Measurements from ENCODE around the gene NPC2. TPM values are rescaled to one million over a fixed set of nuclear protein-coding genes. Genes with fewer than 3 reads are reported as not detected.

NPC2 gene
- total RNA-seq, 1 donor from 2014 or later: 19.2 TPM

DNA sequence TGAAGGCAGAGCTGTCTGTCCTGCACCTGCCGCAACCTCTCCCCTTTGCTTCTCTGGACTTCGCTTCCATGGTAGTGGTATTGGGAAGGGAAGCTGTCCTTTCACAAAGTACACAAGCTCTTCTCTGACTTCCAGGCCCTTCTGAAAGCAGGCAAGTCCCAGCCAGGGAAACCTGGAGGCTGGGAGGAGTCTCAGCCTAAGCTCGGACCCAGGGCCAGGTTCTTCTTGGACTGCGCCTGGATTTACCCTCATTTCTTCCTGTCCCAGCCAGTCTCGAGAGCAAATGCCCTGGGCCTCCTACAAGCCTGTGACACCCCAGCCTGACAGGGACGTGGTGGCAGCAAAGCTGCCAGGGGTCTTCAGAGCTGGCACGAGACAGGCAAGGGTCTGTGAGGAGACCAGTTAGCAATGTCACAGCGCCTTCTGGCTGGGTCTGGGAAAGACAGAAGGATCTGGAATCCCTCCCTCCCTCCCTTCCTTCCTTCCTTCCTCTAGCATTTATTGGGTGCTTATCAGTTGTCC lies 22.8 kb upstream of the NPC2 start:
- Mint-ChIP-seq H3K27ac (no peak overlapping the region), H3K27me3 (ENCODE audit: low read depth) (peaks cover 17% of the 10 kb centered on the region), H3K9me3 (no peaks in the 10 kb centered on the region), H3K36me3 (ENCODE audit: low read depth) (no peaks in the 10 kb centered on the region), H3K4me3 (ENCODE audit: low read depth) (no peak overlapping the region), H3K4me1 (ENCODE audit: low read depth) (peaks cover 5% of the 10 kb centered on the region)
- intact Hi-C loops (cut with micrococcal nuclease): no loop called here
- no peak for DNase-seq (ENCODE audit: low spot score)

GRCh38 chr14:74514471-74514941 lies 21.4 kb upstream of the NPC2 start:
- Mint-ChIP-seq H3K4me3 (ENCODE audit: low read depth) (no peak overlapping the region), H3K36me3 (ENCODE audit: low read depth) (no peaks in the 10 kb centered on the region), H3K27ac (no peak overlapping the region), H3K9me3 (no peaks in the 10 kb centered on the region), H3K27me3 (ENCODE audit: low read depth) (peaks cover 17% of the 10 kb centered on the region), H3K4me1 (ENCODE audit: low read depth) (peaks cover 5% of the 10 kb centered on the region)
- DNase-seq (ENCODE audit: low spot score): no peak
- intact Hi-C loops (cut with micrococcal nuclease): no loop called here

DNA sequence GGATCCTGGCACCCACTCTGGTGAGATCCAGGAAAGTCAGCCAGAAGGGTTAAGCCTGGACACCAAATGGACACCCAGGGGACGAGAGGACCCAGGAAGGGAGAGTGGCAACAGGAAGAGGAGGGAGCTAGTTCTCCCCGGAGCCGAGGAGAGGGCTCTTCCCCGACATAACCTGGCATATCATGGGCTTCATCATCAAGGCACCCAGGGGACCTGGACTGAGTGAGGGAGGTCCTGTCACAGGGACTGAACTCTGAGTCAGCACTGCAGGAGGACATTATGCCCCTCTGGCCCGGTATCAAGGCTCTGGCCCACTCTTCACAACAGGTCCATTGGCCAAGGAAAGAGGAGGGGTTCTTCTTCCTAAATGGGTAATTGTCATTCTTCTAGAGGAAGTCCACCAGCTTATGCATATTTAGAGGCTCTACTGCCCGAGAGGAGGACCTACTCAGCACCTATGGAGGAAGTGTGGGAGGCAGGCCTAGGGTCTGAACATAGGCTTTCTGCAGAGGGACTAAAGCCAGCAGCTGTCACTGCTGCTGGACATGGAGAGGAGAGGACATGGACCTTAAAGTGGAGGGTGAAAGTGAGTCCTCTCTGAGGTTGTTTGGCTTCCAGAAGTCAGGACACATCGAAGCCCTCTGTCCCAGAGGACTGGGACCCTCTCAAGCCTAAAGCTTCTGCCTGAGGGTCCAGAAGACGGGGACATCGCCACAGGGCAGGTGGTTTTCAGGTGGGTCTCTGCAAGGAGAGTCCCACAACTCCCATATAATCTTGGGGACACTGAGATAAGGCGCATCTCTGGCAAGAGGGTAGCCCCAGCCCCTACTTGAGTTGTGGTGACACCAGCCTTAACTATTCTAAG lies 19.1 kb upstream of the NPC2 start:
- H3K27me3 Mint-ChIP-seq (ENCODE audit: low read depth): peaks cover 11% of the 10 kb centered on the region
- intact Hi-C loops (cut with micrococcal nuclease): no loop called here
- no peak for DNase-seq (ENCODE audit: low spot score)
- no peak overlapping the region for H3K4me3 Mint-ChIP-seq (ENCODE audit: low read depth)
- H3K27ac Mint-ChIP-seq: no peak overlapping the region
- no peaks in the 10 kb centered on the region for H3K36me3 Mint-ChIP-seq (ENCODE audit: low read depth)
- H3K9me3 Mint-ChIP-seq: no peaks in the 10 kb centered on the region
- peaks cover 5% of the 10 kb centered on the region for H3K4me1 Mint-ChIP-seq (ENCODE audit: low read depth)

DNA sequence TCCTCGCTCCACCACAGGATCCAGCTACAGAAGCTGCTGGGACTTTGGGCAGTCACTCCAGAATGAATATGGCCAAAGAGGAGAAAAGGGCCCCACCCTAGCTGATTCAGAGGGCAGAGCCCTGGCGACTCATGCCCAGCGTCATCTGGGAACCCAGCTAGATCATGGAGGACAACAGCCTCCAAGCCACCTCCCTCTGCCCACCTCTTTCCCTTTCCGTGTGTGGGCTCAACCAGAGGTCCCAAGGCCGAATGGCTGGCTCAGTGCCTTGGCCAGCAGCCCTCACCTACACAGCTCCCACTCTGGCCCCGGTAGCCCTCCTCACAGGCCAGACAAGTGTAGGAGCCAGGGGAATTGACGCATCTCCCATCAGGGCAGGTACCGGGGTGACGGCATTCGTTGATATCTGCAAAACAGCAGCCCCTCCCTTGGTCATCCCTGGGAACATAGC lies 17.9 kb upstream of the NPC2 start:
- peaks cover 10% of the 10 kb centered on the region for H3K27me3 Mint-ChIP-seq (ENCODE audit: low read depth)
- H3K27ac Mint-ChIP-seq: no peak overlapping the region

GRCh38 chr14:74510223-74510931 lies 17.3 kb upstream of the NPC2 start:
- intact Hi-C loops (cut with micrococcal nuclease): no loop called here
- Mint-ChIP-seq H3K4me1 (ENCODE audit: low read depth) (peaks cover 5% of the 10 kb centered on the region), H3K4me3 (ENCODE audit: low read depth) (no peak overlapping the region), H3K27me3 (ENCODE audit: low read depth) (peaks cover 6% of the 10 kb centered on the region), H3K9me3 (no peaks in the 10 kb centered on the region), H3K27ac (no peak overlapping the region), H3K36me3 (ENCODE audit: low read depth) (no peaks in the 10 kb centered on the region)
- no peak for DNase-seq (ENCODE audit: low spot score)

More for the DNA sequence above, 17.9 kb upstream of the NPC2 start:
- DNase-seq (ENCODE audit: low spot score): no peak
- intact Hi-C loops (cut with micrococcal nuclease): no loop called here
- H3K9me3 Mint-ChIP-seq: no peaks in the 10 kb centered on the region
- H3K4me3 Mint-ChIP-seq (ENCODE audit: low read depth): no peak overlapping the region
- no peaks in the 10 kb centered on the region for H3K36me3 Mint-ChIP-seq (ENCODE audit: low read depth)
- peaks cover 5% of the 10 kb centered on the region for H3K4me1 Mint-ChIP-seq (ENCODE audit: low read depth)

- no peak overlapping the region for H3K27ac Mint-ChIP-seq
These were observed 16.6 kb upstream of the NPC2 start for GRCh38 chr14:74509587-74510222.

DNA sequence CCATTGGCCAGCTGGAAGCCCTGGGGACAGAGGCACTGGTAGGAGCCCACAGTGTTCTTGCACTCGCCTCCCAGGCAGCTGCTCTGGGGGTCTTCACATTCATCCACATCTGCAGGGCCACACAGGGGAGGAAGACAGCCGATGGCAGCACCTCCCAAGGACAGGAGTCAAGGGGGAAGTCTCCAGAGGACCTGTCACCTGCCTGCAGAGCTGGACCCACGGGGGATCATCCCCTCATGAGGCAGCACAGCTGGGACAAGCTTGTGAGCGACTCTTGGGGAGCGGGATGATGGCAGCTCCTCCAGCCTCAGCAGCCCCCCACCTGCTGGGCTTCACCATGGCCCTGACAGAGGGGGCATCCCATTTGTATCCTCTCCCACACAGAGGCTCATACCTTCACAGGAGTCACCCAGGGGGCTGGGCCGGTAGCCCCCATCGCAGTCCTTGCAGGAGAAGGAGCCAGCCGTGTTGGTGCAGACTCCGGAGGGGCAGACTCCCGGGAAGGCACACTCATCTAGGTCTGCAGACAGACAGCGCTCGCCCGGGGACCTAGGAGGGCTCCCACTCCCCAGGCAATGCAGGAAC lies 15.8 kb upstream of the NPC2 start:
- no peaks in the 10 kb centered on the region for H3K9me3 Mint-ChIP-seq
- H3K36me3 Mint-ChIP-seq (ENCODE audit: low read depth): no peaks in the 10 kb centered on the region
- no peak overlapping the region for H3K27ac Mint-ChIP-seq
- H3K27me3 Mint-ChIP-seq (ENCODE audit: low read depth): peaks cover 6% of the 10 kb centered on the region
- H3K4me3 Mint-ChIP-seq (ENCODE audit: low read depth): no peak overlapping the region
- intact Hi-C loops (cut with micrococcal nuclease): no loop called here
- H3K4me1 Mint-ChIP-seq (ENCODE audit: low read depth): no peaks in the 10 kb centered on the region
- no peak for DNase-seq (ENCODE audit: low spot score)

More at GRCh38 chr14:74509587-74510222, 16.6 kb upstream of the NPC2 start:
- no peaks in the 10 kb centered on the region for H3K9me3 Mint-ChIP-seq
- H3K36me3 Mint-ChIP-seq (ENCODE audit: low read depth): no peaks in the 10 kb centered on the region
- H3K4me3 Mint-ChIP-seq (ENCODE audit: low read depth): no peak overlapping the region
- DNase-seq (ENCODE audit: low spot score): no peak
- peaks cover 6% of the 10 kb centered on the region for H3K27me3 Mint-ChIP-seq (ENCODE audit: low read depth)
- intact Hi-C loops (cut with micrococcal nuclease): no loop called here
- H3K4me1 Mint-ChIP-seq (ENCODE audit: low read depth): peaks cover 3% of the 10 kb centered on the region

GRCh38 chr14:74508292-74508731 lies 15.2 kb upstream of the NPC2 start:
- intact Hi-C loops (cut with micrococcal nuclease): no loop called here
- H3K36me3 Mint-ChIP-seq (ENCODE audit: low read depth): no peaks in the 10 kb centered on the region
- DNase-seq (ENCODE audit: low spot score): no peak
- H3K4me1 Mint-ChIP-seq (ENCODE audit: low read depth): no peaks in the 10 kb centered on the region
- H3K27ac Mint-ChIP-seq: no peak overlapping the region
- no peak overlapping the region for H3K4me3 Mint-ChIP-seq (ENCODE audit: low read depth)
- H3K9me3 Mint-ChIP-seq: no peaks in the 10 kb centered on the region
- peaks cover 4% of the 10 kb centered on the region for H3K27me3 Mint-ChIP-seq (ENCODE audit: low read depth)

DNA sequence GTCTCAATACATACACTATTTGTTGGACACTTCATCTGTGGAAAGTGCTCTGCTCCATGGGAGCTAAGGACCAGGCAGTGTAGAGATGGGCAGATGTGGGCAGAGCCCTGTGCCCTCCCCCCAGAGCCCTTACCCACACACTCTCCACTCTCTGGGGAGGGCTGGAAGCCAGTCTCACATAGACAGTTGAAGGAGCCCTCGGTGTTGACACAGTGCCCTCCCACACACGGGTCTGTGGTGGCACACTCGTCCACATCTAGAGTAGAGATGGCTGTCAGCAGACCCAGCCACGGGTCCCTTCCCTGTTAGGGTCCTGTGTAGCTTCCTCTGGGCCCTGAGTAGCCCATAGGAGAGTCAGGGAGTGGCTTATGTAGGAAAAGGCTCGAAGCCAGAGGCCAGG lies 14.7 kb upstream of the NPC2 start:
- no peaks in the 10 kb centered on the region for H3K4me1 Mint-ChIP-seq (ENCODE audit: low read depth)
- H3K9me3 Mint-ChIP-seq: no peaks in the 10 kb centered on the region
- no peaks in the 10 kb centered on the region for H3K36me3 Mint-ChIP-seq (ENCODE audit: low read depth)
- no peak overlapping the region for H3K27ac Mint-ChIP-seq
- peaks cover 3% of the 10 kb centered on the region for H3K27me3 Mint-ChIP-seq (ENCODE audit: low read depth)
- H3K4me3 Mint-ChIP-seq (ENCODE audit: low read depth): no peak overlapping the region
- no peak for DNase-seq (ENCODE audit: low spot score)
- intact Hi-C loops (cut with micrococcal nuclease): no loop called here

- intact Hi-C loops (cut with micrococcal nuclease): no loop called here
- Mint-ChIP-seq H3K9me3 (no peaks in the 10 kb centered on the region), H3K4me1 (ENCODE audit: low read depth) (no peaks in the 10 kb centered on the region), H3K27me3 (ENCODE audit: low read depth) (no peaks in the 10 kb centered on the region), H3K27ac (no peak overlapping the region), H3K36me3 (ENCODE audit: low read depth) (no peaks in the 10 kb centered on the region), H3K4me3 (ENCODE audit: low read depth) (no peak overlapping the region)
- DNase-seq (ENCODE audit: low spot score): no peak
These were observed 14.0 kb upstream of the NPC2 start for GRCh38 chr14:74507085-74507484.

DNA sequence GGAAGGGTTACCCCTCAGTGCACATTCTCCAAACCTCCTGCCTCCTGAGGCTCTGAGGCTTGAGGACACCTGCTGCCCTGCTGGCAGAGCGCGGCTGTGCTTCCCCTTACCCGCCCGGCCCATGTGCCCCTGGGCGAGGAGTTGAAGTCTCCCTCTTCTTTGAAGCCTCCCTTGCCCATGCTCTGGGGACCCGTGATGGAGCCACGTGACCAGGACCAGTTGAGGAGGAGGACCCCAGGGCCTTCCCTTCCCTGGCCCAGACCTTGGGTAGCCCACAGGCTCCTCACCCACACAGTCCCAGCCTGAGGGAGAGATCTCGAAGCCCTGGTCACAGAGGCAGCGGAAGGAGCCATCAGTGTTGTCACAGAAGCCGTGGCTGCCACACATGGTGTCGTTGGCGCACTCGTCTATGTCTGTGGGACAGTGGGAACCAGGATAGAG lies 13.3 kb upstream of the NPC2 start:
- Mint-ChIP-seq H3K36me3 (ENCODE audit: low read depth) (no peaks in the 10 kb centered on the region), H3K27ac (no peak overlapping the region), H3K4me3 (ENCODE audit: low read depth) (no peak overlapping the region), H3K4me1 (ENCODE audit: low read depth) (no peaks in the 10 kb centered on the region), H3K27me3 (ENCODE audit: low read depth) (no peaks in the 10 kb centered on the region), H3K9me3 (no peaks in the 10 kb centered on the region)
- DNase-seq (ENCODE audit: low spot score): no peak
- intact Hi-C loops (cut with micrococcal nuclease): no loop called here

DNA sequence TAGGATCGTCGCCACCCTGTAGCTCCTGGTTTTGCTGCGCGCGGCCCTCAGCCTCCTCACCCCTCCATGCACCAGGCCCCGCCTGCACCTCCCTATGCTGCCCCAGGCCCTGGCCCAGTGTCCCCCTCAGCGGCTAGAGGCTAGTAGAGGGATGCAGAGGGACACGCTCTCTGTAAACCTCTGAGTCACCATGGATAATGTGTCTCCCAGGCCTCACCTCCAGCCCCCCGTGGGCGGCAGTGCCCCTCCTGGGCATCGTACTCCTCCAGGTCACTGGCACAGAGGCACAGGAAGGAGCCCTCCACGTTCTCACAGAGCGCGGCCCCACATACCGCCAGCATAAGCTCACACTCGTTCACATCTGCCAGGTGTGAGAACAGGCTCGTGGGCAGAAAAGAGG lies 12.7 kb upstream of the NPC2 start:
- intact Hi-C loops (cut with micrococcal nuclease): no loop called here
- Mint-ChIP-seq H3K27ac (no peak overlapping the region), H3K27me3 (ENCODE audit: low read depth) (no peaks in the 10 kb centered on the region), H3K4me3 (ENCODE audit: low read depth) (no peak overlapping the region), H3K9me3 (no peaks in the 10 kb centered on the region), H3K4me1 (ENCODE audit: low read depth) (no peaks in the 10 kb centered on the region), H3K36me3 (ENCODE audit: low read depth) (no peaks in the 10 kb centered on the region)
- no peak for DNase-seq (ENCODE audit: low spot score)

Measured in activated T-helper 2 cell treated with anti-CD3 and anti-CD28 coated beads, Interferon-gamma antibody, Interleukin-2, Interleukin-4, amounts not matched to agents 10 μg/mL and 5 μg/mL and 100 μg/mL, durations not matched to agents 14 hours and 24 hours and 36 hours (primary cell).